A673 (cell line): Measurements from ENCODE around the gene FKBP1C. TPM values are rescaled to one million over a fixed set of nuclear protein-coding genes. Genes with fewer than 3 reads are reported as not detected.
A peak's percentile ranks its signal among the peaks of the same experiment; 100 is the strongest.

ENCODE experiments used
- BruUV-seq: library from RNA; stranded (reverse); fragments of 400-500 nt; replicated peaks from 2 replicates; lab custom pipeline; 2021; lab: Mats Ljungman, UMichigan
- CTCF ChIA-PET: fragments of 300-600 bp; sonication (Branson Sonifier 250); formaldehyde crosslinking; loops from one replicate; lab custom pipeline; 2022; ENCODE audit warnings: antibody characterized with exemption; lab: Charles Lee
- POLR2A ChIA-PET: fragments of 300-600 bp; sonication (Branson Sonifier 250); formaldehyde crosslinking; loops from one replicate; lab custom pipeline; 2022; ENCODE audit warnings: antibody characterized with exemption; ENCODE audit not compliant: low non-redundant PET; lab: Charles Lee
- DNase-seq: peaks from one replicate; pipeline ENCODE4 v3.0.0-alpha.2; 2015; ENCODE audit warnings: low spot score
- H3K27ac ChIP-seq: fragments of 200-600 bp; sonication (generic); 2 replicates; pipeline ENCODE4 v1.5.1; 2016; ENCODE audit warnings: mixed run types, low read depth, mild to moderate bottlenecking, mixed read lengths, antibody characterized with exemption, low read length; ENCODE audit not compliant: poor library complexity, severe bottlenecking
- H3K27me3 ChIP-seq: fragments of 200-600 bp; sonication (generic); replicated peaks from 2 replicates; pipeline ENCODE4 v1.6.1; 2017; ENCODE audit warnings: mixed run types, low read depth, mild to moderate bottlenecking, mixed read lengths, antibody characterized with exemption, low read length; ENCODE audit not compliant: insufficient read depth, poor library complexity
- H3K36me3 ChIP-seq: fragments of 200-600 bp; sonication (generic); 2 replicates; pipeline ENCODE4 v1.6.1; 2016; ENCODE audit warnings: mixed run types, mild to moderate bottlenecking, mixed read lengths, antibody characterized with exemption, low read length; ENCODE audit not compliant: insufficient read depth, poor library complexity, severe bottlenecking
- H3K4me1 ChIP-seq: fragments of 200-600 bp; sonication (generic); 2 replicates; pipeline ENCODE4 v1.6.1; 2017; ENCODE audit warnings: mixed run types, mild to moderate bottlenecking, mixed read lengths, antibody characterized with exemption, low read length; ENCODE audit not compliant: insufficient read depth, poor library complexity, severe bottlenecking
- H3K4me3 ChIP-seq: fragments of 200-600 bp; sonication (generic); 2 replicates; pipeline ENCODE4 v1.5.1; 2016; ENCODE audit warnings: low read depth, mixed run types, mild to moderate bottlenecking, mixed read lengths, low read length; ENCODE audit not compliant: poor library complexity, severe bottlenecking
- H3K9me3 ChIP-seq: fragments of 200-600 bp; sonication (generic); 2 replicates; pipeline ENCODE4 v1.6.1; 2016; ENCODE audit warnings: mixed run types, low read depth, mild to moderate bottlenecking, mixed read lengths, antibody characterized with exemption, low read length; ENCODE audit not compliant: poor library complexity, severe bottlenecking
- EZH2 ChIP-seq: fragments of 200-600 bp; sonication (generic); IDR thresholded peaks from 2 replicates; pipeline ENCODE4 v1.6.1; 2017; ENCODE audit warnings: borderline replicate concordance, low read depth, mild to moderate bottlenecking, mixed read lengths, antibody characterized with exemption, low read length; ENCODE audit not compliant: poor library complexity, severe bottlenecking
- intact Hi-C: fragments of 100-400 bp; cut with micrococcal nuclease; formaldehyde crosslinking; loops from one replicate; pipeline ENCODE4 v1.10.0; 2022; ENCODE audit not compliant: unreplicated experiment
- total RNA-seq: library from RNA; stranded (reverse); gene quantifications from 2 replicates; pipeline ENCODE4 v1.2.3, GENCODE V29; 2021
- TF ChIP-seq, protein P1 (sequence below): fragments of 300-800, 200-600 bp; sonication (generic); conservative IDR thresholded peaks from 2 replicates; pipeline ENCODE4 v1.5.1; 2017; ENCODE audit warnings: low read depth, mild to moderate bottlenecking, antibody characterized with exemption, low read length, moderate library complexity, mixed read lengths

Gene FKBP1C
- total RNA-seq, 1 experiment from 2014 or later = 0.28 TPM

DNA sequence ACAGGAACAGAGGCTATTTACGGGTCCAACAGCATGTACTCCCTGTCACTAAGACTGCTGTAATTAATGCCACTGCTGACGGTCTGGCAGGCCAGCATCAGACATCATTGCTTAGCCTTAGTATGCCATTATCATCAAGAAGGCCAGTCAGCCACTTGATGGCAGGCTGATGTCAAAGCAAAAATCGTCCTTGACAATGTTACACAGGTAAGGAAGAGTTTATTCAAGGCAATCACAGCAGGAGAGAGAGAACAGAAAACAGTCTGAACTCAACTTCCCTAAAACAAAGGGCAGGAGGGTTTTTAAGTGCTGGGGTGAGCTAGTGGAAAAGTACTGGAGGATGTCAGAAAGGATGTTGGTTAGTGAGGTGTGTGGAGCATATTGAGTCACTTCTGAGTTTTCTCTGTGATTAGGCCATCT, 25.1 kb downstream of the FKBP1C start:
- intact Hi-C loops = no loop called here
- H3K4me1 ChIP-seq = no peaks in the 10 kb centered on the region
- no peak for TF ChIP-seq EZH2
- no TSS peak for BruUV-seq
- no peak overlapping the region for H3K27ac ChIP-seq
- ChIA-PET POLR2A (no interaction called here), CTCF (no interaction called here)
- no peak overlapping the region for H3K4me3 ChIP-seq
- no peaks in the 10 kb centered on the region for H3K27me3 ChIP-seq
- no peak for DNase-seq
- no peaks in the 10 kb centered on the region for H3K9me3 ChIP-seq
- no peaks in the 10 kb centered on the region for H3K36me3 ChIP-seq

DNA sequence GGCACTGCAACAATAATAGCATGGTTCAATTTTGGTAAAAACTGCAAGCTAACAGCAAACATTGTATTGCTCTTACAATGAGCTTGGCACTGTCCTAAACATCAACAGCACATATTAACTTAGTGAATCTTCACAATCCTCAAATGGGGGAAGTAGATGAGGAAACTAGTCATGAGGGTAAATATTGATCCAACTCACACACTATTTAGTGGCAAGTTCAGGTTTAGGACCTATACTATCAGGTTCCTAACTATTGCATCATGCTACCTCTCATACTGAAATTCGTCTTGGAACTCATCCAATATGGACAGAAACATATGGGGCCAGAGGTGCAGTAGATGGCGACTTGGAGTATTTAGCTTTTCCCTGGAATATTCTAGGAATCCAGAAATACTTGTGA, 34.2 kb downstream of the FKBP1C start:
- Histone ChIP-seq H3K27ac (no peak overlapping the region), H3K27me3 (no peaks in the 10 kb centered on the region), H3K4me3 (no peak overlapping the region), H3K36me3 (no peaks in the 10 kb centered on the region), H3K9me3 (no peaks in the 10 kb centered on the region), H3K4me1 (no peaks in the 10 kb centered on the region)
- no peak for DNase-seq
- intact Hi-C loops = no loop called here
- ChIA-PET CTCF (no interaction called here), POLR2A (no interaction called here)
- TF ChIP-seq EZH2 = no peak
- TF ChIP-seq, protein P1, sequence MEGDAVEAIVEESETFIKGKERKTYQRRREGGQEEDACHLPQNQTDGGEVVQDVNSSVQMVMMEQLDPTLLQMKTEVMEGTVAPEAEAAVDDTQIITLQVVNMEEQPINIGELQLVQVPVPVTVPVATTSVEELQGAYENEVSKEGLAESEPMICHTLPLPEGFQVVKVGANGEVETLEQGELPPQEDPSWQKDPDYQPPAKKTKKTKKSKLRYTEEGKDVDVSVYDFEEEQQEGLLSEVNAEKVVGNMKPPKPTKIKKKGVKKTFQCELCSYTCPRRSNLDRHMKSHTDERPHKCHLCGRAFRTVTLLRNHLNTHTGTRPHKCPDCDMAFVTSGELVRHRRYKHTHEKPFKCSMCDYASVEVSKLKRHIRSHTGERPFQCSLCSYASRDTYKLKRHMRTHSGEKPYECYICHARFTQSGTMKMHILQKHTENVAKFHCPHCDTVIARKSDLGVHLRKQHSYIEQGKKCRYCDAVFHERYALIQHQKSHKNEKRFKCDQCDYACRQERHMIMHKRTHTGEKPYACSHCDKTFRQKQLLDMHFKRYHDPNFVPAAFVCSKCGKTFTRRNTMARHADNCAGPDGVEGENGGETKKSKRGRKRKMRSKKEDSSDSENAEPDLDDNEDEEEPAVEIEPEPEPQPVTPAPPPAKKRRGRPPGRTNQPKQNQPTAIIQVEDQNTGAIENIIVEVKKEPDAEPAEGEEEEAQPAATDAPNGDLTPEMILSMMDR = no peak
- BruUV-seq = no TSS peak

DNA sequence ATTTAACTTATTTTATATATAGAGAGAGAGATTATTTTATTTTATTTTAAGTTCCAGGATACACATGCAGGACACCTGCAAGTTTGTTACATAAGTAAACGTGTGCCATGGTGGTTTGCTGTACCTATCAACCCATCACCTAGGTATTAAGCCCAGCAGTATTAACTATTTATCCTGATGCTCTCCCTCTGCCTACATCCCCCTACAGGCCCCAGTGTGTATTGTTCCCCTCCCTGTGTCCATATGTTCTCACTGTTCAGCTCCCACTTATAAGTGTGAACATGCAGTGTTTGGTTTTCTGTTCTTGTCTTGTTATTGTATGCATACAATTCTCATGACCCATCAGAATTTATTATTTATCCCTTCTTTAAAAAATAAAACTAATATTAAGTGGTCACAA, 34.6 kb downstream of the FKBP1C start:
- no peaks in the 10 kb centered on the region for H3K36me3 ChIP-seq
- H3K4me1 ChIP-seq = no peaks in the 10 kb centered on the region
- DNase-seq = peak; percentile 17
- intact Hi-C loops = no loop called here
- ChIA-PET POLR2A (no interaction called here), CTCF (no interaction called here)
- H3K27me3 ChIP-seq = no peaks in the 10 kb centered on the region
- H3K27ac ChIP-seq = no peak overlapping the region
- no peaks in the 10 kb centered on the region for H3K9me3 ChIP-seq
- TF ChIP-seq, protein P1 = peak; percentile 37; the same call in 1 of the 2 replicates
- no peak for TF ChIP-seq EZH2
- BruUV-seq = no TSS peak
- H3K4me3 ChIP-seq = no peak overlapping the region

DNA sequence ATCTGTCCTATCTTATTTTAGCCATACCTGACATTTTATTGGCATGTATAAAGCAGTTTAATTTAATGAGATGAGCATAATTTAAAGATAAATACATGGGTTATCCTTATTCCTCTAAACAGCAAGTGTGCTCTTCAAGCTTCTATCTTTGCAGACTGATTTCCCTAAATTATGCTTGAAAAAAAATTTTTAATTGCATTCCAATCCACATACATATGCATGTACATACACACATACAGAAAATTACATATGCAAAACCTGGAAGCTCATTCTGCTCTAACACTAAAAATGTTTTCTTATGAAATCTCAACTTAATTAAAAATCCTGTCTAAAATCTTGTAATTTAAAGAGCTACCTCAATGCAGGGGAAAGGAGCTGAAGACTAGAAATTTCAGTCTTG, 35.3 kb downstream of the FKBP1C start:
- no peak for DNase-seq
- Histone ChIP-seq H3K4me3 (no peak overlapping the region), H3K27ac (no peak overlapping the region), H3K27me3 (no peaks in the 10 kb centered on the region), H3K4me1 (no peaks in the 10 kb centered on the region), H3K9me3 (no peaks in the 10 kb centered on the region), H3K36me3 (no peaks in the 10 kb centered on the region)
- no peak for TF ChIP-seq EZH2
- TF ChIP-seq, protein P1 = no peak
- ChIA-PET CTCF (no interaction called here), POLR2A (no interaction called here)
- intact Hi-C loops = no loop called here
- BruUV-seq = no TSS peak
